Measurements from ENCODE around the gene CEP97.
"Not testable (repeated sequence)": the region's sequence is repeated elsewhere in the genome, so short reads cannot be mapped to it uniquely, and the experiment has no call there.

DNA sequence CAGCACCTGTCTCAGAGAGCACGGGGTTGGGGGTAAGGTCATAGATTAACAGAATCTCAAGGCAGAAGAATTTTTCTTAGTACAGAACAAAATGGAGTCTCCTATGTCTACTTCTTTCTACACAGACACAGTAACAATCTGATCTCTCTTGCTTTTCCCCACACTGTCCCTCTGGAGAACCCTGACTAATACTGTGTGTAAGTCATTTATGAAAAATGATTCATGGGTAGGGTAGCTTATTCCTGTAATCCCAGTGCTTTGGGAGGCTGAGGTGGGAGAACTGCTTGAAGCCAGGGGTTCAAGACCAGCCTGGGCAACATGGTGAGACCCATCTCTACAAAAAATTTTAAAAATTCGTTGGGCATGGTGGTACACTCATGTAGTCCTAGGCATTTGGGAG, 19.8 kb upstream of the CEP97 start:
- TF ChIP-seq CTCF (IDR thresholded peaks at IDR 0.05; ENCODE audit: poor library complexity); EZH2 (IDR thresholded peaks at IDR 0.05; ENCODE audit: borderline replicate concordance): not testable (repeated sequence)

Measured in hepatocyte (in vitro differentiated cells).